CD4-positive, alpha-beta T cell treated with Interleukin-1 beta for 1 hour (primary cell): ENCODE data around the gene CRIP3.
A peak's percentile ranks its signal among the peaks of the same experiment; 100 is the strongest.

Experiments
- DNase-seq, 2 donors: peaks; one replicate each; pipeline ENCODE4 v3.0.0-alpha.2; 2020 to 2022

The CRIP3 gene

GRCh38 chr6:43271103-43271815 is 37.4 kb downstream of the CRIP3 start:
- peak in 1 of 2 donors; percentile 4 for DNase-seq

- peak; percentile 30 to 44 for DNase-seq
Measured at GRCh38 chr6:43269273-43270007, 39.2 kb downstream of the CRIP3 start.

GRCh38 chr6:43268782-43269272 is 39.8 kb downstream of the CRIP3 start:
- no peak for DNase-seq

- DNase-seq: no peak
Measured at GRCh38 chr6:43268355-43268700, 40.3 kb downstream of the CRIP3 start.

- DNase-seq: no peak
Measured at GRCh38 chr6:43267619-43268354, 40.8 kb downstream of the CRIP3 start.

GRCh38 chr6:43265564-43265963 is 43.1 kb downstream of the CRIP3 start:
- no peak for DNase-seq

- no peak for DNase-seq
Measured at GRCh38 chr6:43264599-43265145, 44.0 kb downstream of the CRIP3 start.

GRCh38 chr6:43263314-43264178 is 45.1 kb downstream of the CRIP3 start:
- DNase-seq: peak; percentile 78

- no peak for DNase-seq
Measured at GRCh38 chr6:43262780-43263313, 45.8 kb downstream of the CRIP3 start.

GRCh38 chr6:43262000-43262779 is 46.4 kb downstream of the CRIP3 start:
- DNase-seq: no peak

GRCh38 chr6:43261198-43261597 is 47.4 kb downstream of the CRIP3 start:
- DNase-seq: no peak

- DNase-seq: no peak
Measured at GRCh38 chr6:43260791-43261190, 47.8 kb downstream of the CRIP3 start.

GRCh38 chr6:43258807-43259686 is 49.6 kb downstream of the CRIP3 start:
- DNase-seq: no peak

- DNase-seq: no peak
Measured at GRCh38 chr6:43258180-43258579, 50.4 kb downstream of the CRIP3 start.

- DNase-seq: no peak
Measured at GRCh38 chr6:43257367-43258145, 51.1 kb downstream of the CRIP3 start.

GRCh38 chr6:43256670-43257366 is 51.8 kb downstream of the CRIP3 start:
- no peak for DNase-seq
